IMR-90 (cell line): ENCODE results near the gene MEGF6.

Experiments
- BHLHE40 ChIP-seq: fragments of 150-350 bp; IDR thresholded peaks from 2 replicates; pipeline ENCODE4 v1.6.1; 2016; ENCODE audit warnings: mild to moderate bottlenecking, low read depth, low read length
- SMC3 ChIP-seq: fragments of 150-350 bp; IDR thresholded peaks from 2 replicates; pipeline ENCODE4 v1.6.1; 2016; ENCODE audit warnings: low read depth, mild to moderate bottlenecking, antibody characterized with exemption, low read length, moderate library complexity

DNA sequence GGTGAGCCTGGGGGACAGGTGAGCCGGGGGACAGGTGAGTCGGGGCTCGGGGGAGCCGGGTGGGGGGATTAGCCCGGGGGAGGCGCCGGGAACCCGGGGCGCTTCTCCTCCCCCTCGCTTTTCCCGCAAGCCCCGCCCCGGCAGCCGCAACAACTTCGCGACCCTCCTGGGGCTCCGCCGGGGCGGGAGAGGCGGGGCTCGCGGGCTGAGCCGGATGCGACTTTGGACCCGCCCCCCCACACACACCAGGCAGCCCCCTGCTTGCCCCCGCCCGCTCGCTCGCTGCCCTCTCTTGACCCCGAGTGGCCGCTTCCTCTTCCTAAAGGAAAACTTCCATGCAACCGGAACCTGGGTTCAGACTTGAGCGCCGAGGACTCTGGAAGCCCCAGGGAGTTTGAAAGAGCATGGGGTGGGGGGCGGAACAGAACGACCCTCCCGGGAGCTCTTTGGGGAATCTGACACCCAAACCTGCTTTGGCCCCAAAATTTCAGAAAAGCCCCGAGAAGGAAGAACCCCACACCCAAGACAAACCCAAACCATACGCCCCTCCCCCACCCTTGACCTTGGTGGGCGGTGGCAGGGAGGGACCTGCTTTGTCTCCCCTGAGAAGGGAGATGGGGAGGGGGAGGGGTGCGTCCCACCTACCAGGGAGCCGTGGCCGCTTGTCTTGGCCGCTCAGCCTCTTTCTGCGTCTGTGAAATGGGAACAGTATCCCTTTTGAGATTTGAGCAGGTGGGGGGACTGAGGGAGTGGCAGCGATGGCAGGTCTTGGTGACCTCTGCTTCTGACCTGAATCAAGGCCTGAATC, 156.3 kb downstream of the MEGF6 start:
- TF ChIP-seq SMC3 (no peak), BHLHE40 (no peak)
